OCI-LY1 (cell line): Measurements from ENCODE around the gene PIF1.

Experiments used
- H2AFZ ChIP-seq: fragments of 200-600 bp; sonication (generic), shearing (Covaris generic); 2 replicates; pipeline ENCODE4 v1.6.0; 2014; ENCODE audit warnings: antibody characterized with exemption, mild to moderate bottlenecking, low read length
- H3F3A ChIP-seq: fragments of 200-600 bp; sonication (generic), shearing (Covaris generic); 2 replicates; pipeline ENCODE4 v1.6.0; 2014; ENCODE audit warnings: mild to moderate bottlenecking, antibody characterized with exemption, low read length, moderate library complexity; ENCODE audit not compliant: insufficient read depth
- H3K27ac ChIP-seq: fragments of 200-600 bp; sonication (generic); 2 replicates; pipeline ENCODE4 v1.5.1; 2014; ENCODE audit warnings: low read length, mixed run types, mild to moderate bottlenecking, low read depth; ENCODE audit not compliant: poor library complexity, severe bottlenecking
- H3K27me3 ChIP-seq: fragments of 200-600 bp; sonication (generic); 2 replicates; pipeline ENCODE4 v1.6.0; 2014; ENCODE audit warnings: antibody characterized with exemption, mild to moderate bottlenecking, low read length, moderate library complexity; ENCODE audit not compliant: insufficient read depth
- H3K36me3 ChIP-seq: fragments of 200-600 bp; sonication (generic); 2 replicates; pipeline ENCODE4 v1.6.1; 2014; ENCODE audit warnings: mild to moderate bottlenecking, antibody characterized with exemption, low read length, moderate library complexity, mixed read lengths; ENCODE audit not compliant: insufficient read depth
- H3K4me1 ChIP-seq: fragments of 200-600 bp; sonication (generic); 2 replicates; pipeline ENCODE4 v1.5.1; 2014; ENCODE audit warnings: mild to moderate bottlenecking, low read length, moderate library complexity; ENCODE audit not compliant: insufficient read depth, severe bottlenecking
- H3K4me2 ChIP-seq: fragments of 200-600 bp; sonication (generic), shearing (Covaris generic); 2 replicates; pipeline ENCODE4 v1.6.1; 2014; ENCODE audit warnings: low read length
- H3K4me3 ChIP-seq: fragments of 200-600 bp; sonication (generic); 2 replicates; pipeline ENCODE4 v1.5.1; 2014; ENCODE audit warnings: low read length, low read depth, mild to moderate bottlenecking, mixed read lengths; ENCODE audit not compliant: poor library complexity, severe bottlenecking
- H3K79me2 ChIP-seq: fragments of 200-600 bp; shearing (Covaris generic); 2 replicates; pipeline ENCODE4 v1.6.1; 2016; ENCODE audit warnings: mixed run types, low read length, mixed read lengths; ENCODE audit not compliant: insufficient read depth
- H3K9ac ChIP-seq: fragments of 200-600 bp; sonication (generic), shearing (Covaris generic); 2 replicates; pipeline ENCODE4 v1.6.1; 2014; ENCODE audit warnings: mild to moderate bottlenecking, low read length, mixed read lengths
- H3K9me2 ChIP-seq: fragments of 200-600 bp; sonication (generic), shearing (Covaris generic); 2 replicates; pipeline ENCODE4 v1.6.1; 2014; ENCODE audit warnings: low read depth, mild to moderate bottlenecking, low read length, mixed read lengths
- H3K9me3 ChIP-seq: fragments of 200-600 bp; shearing (Covaris generic); 2 replicates; pipeline ENCODE4 v1.6.1; 2014; ENCODE audit warnings: low read length, mixed read lengths
- H4K20me1 ChIP-seq: fragments of 200-600 bp; sonication (generic), shearing (Covaris generic); 2 replicates; pipeline ENCODE4 v1.6.0; 2016; ENCODE audit warnings: mild to moderate bottlenecking, low read length; ENCODE audit not compliant: insufficient read depth
- CTCF ChIP-seq: fragments of 200-600 bp; sonication (generic), shearing (Covaris generic); IDR thresholded peaks from 2 replicates; pipeline ENCODE4 v1.5.1; 2017; ENCODE audit warnings: mild to moderate bottlenecking, antibody characterized with exemption, low read length, moderate library complexity, mixed read lengths
- EZH2 ChIP-seq: fragments of 200-600 bp; sonication (generic), shearing (Covaris generic); IDR thresholded peaks from 2 replicates; pipeline ENCODE4 v1.8.0; 2017; ENCODE audit warnings: borderline replicate concordance, mixed run types, mild to moderate bottlenecking, antibody characterized with exemption, low read length, moderate library complexity, mixed read lengths

PIF1 gene

GRCh38 chr15:64779024-64779423 lies 46.4 kb downstream of the PIF1 start:
- no peak overlapping the region for H3K27ac ChIP-seq
- H3K9me2 ChIP-seq = no peaks in the 10 kb centered on the region
- no peaks in the 10 kb centered on the region for H4K20me1 ChIP-seq
- no peaks in the 10 kb centered on the region for H3K4me1 ChIP-seq
- no peaks in the 10 kb centered on the region for H3K36me3 ChIP-seq
- H3K4me2 ChIP-seq = no peak overlapping the region
- H3K9me3 ChIP-seq = no peaks in the 10 kb centered on the region
- no peaks in the 10 kb centered on the region for H3F3A ChIP-seq
- no peak overlapping the region for H3K4me3 ChIP-seq
- TF ChIP-seq CTCF = no peak
- TF ChIP-seq EZH2 = no peak
- peaks cover 22% of the 10 kb centered on the region; the same call in 1 of the 2 replicates for H3K27me3 ChIP-seq
- H3K9ac ChIP-seq = no peak overlapping the region
- H3K79me2 ChIP-seq = no peaks in the 10 kb centered on the region
- no peak overlapping the region for H2AFZ ChIP-seq

- Histone ChIP-seq H3K36me3 (no peaks in the 10 kb centered on the region), H2AFZ (no peak overlapping the region), H3K27me3 (peaks cover 19% of the 10 kb centered on the region; the same call in 1 of the 2 replicates), H3K4me2 (no peak overlapping the region), H3F3A (no peaks in the 10 kb centered on the region), H3K27ac (no peak overlapping the region), H3K9me2 (no peaks in the 10 kb centered on the region), H3K79me2 (no peaks in the 10 kb centered on the region), H3K9me3 (no peaks in the 10 kb centered on the region), H3K9ac (no peak overlapping the region), H3K4me3 (peak overlapping the region; percentile 47), H3K4me1 (no peaks in the 10 kb centered on the region), H4K20me1 (no peaks in the 10 kb centered on the region)
- TF ChIP-seq CTCF = no peak
- TF ChIP-seq EZH2 = no peak
These were observed 49.1 kb downstream of the PIF1 start for GRCh38 chr15:64776402-64776786.

- peak within 1 kb of the TSS; percentile 56 for H3K4me3 ChIP-seq
- H3K27ac ChIP-seq = no peak within 1 kb of the TSS
- H3K4me1 ChIP-seq = no peaks in the 10 kb centered on the region
- H3K9me3 ChIP-seq = no peaks in the 10 kb centered on the region
- no peak within 1 kb of the TSS for H3K9ac ChIP-seq
- TF ChIP-seq EZH2 = no peak
- no peak for TF ChIP-seq CTCF
- no peaks in the 10 kb centered on the region for H3K9me2 ChIP-seq
- H3K27me3 ChIP-seq = peaks cover 19% of the 10 kb centered on the region; the same call in 1 of the 2 replicates
- no peak within 1 kb of the TSS for H2AFZ ChIP-seq
- H3F3A ChIP-seq = no peaks in the 10 kb centered on the region
- no peaks in the 10 kb centered on the region for H4K20me1 ChIP-seq
- no peaks in the 10 kb centered on the region for H3K36me3 ChIP-seq
- no peaks in the 10 kb centered on the region for H3K79me2 ChIP-seq
- peak within 1 kb of the TSS; percentile 60 for H3K4me2 ChIP-seq
These were observed 49.7 kb downstream of the PIF1 start, which contains the start of gene RBPMS2 for GRCh38 chr15:64775551-64776401. TSS of gene RBPMS2 (minus strand) at chr15:64775589. CDS start at chr15:64775319, 270 bp downstream.
